ENCODE data around the gene INCENP.
"Not testable (repeated sequence)": the region's sequence is repeated elsewhere in the genome, so short reads cannot be mapped to it uniquely, and the experiment has no call there.

INCENP gene

GRCh38 chr11:62172294-62172693 is 48.5 kb downstream of the INCENP start:
- DNase-seq, result no peak

DNA sequence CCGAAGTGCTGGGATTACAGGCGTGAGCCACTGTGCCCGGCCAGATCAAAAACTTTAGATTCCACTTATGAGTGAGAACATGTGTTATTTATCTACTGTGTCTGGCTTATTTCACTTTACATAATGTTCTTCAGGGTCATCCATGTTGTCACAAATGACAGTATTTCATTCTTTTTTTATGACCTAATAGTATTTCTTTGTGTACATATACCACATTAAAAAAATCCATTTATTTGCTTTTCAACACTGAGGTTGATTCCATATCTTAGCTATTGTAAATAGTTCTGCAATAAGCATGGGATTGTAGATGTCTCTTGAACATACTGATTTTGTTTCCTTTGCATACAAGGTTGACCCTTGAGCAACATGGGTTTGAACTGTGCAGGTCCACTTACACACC is 53.0 kb downstream of the INCENP start:
- DNase-seq, result no peak

DNA sequence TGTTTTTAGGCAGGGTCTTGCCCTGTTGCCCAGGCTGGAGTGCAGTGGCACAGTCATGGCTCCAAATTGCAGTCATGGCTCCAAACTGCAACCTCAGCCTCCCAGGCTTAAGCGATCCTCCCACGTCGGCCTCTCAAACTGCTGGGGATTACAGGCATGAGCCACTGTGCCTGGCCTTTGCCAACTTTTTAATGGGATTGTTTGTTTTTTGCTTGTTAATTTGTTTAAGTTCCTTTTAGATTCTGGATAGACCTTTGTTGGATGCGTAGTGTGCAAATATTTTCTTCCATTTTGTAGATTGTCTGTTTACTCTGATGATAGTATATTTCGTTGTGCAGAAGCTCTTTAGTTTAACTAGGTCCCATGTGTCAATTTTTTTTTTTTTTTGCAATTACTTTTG is 56.2 kb downstream of the INCENP start:
- no peak for DNase-seq

- no peak for DNase-seq
These were observed 57.3 kb downstream of the INCENP start for GRCh38 chr11:62181097-62181496.

- no peak for DNase-seq
These were observed 58.5 kb downstream of the INCENP start for GRCh38 chr11:62182147-62182891.

- DNase-seq, result no peak
These were observed 62.4 kb downstream of the INCENP start for GRCh38 chr11:62186195-62186594.

GRCh38 chr11:62190011-62190410 is 66.2 kb downstream of the INCENP start, which contains the start of gene SCGB1D1:
Gene SCGB1D1, plus strand, starts transcription at chr11:62190216. Its CDS starts 69 bp downstream, at chr11:62190285.
- no peak for DNase-seq

- peak; percentile 4 for DNase-seq
These were observed 70.1 kb downstream of the INCENP start for GRCh38 chr11:62193952-62194351.

- not testable (repeated sequence) for DNase-seq
These were observed 71.2 kb downstream of the INCENP start for GRCh38 chr11:62195010-62195409.

DNA sequence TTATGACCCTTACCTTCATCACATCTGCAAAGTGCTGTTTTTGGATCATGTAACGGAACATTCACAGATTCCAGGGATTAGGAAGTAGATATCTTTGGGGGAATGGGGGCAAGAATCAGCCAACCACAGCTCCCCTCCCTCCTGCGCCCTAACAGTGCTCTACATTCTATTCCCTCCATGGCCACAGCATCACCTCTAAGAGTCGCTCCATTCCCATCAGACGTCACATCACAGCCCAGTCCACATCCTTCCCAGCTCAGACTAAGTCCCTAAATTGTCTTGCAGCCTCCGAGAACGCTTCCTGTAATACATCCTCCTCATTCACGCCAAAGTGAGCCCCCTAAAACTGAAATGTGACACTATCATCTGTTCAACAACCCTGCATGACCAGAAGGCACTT is 72.1 kb downstream of the INCENP start:
- DNase-seq, result no peak

DNA sequence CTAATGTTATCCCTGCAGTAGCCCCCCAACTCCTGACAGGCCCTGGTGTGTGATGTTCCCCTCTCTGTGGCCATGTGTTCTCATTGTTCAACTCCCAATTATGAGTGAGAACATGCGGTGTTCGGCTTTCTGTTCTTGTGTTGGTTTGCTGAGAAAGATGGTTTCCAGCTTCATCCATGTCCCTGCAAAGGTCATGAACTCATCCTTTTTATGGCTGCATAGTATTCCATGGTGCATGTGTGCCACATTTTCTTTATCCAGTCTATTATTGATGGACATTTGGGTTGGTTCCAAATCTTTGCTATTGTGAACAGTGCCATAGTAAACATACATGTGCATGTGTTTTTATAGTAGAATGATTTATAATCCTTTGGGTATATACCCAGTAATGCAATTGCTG is 73.6 kb downstream of the INCENP start:
- not testable (repeated sequence) for DNase-seq

DNA sequence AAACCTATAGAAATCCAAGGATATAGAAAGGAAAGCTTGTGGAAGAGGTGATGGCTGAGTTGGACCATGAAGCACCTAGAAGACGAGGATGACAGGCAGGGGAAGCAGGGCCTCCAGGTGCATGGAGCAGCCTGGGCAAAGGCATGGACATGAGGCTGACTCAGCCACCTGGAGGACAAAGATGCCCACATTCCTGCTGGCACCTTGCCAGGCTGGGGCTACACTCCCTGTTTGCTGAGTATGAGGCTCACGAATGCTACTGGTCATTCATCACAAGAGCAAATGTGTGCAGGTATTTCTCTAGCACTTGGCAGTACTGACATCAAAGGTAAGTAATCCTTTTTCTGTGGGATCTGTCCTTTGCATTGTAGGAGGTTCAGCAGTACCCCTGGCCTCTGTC is 77.6 kb downstream of the INCENP start:
- DNase-seq, result no peak
